Activated CD8-positive, alpha-beta T cell treated with anti-CD3 and anti-CD28 coated beads for 36 hours (primary cell): Measurements from ENCODE around the gene RXRB. TPM values are rescaled to one million over a fixed set of nuclear protein-coding genes. Genes with fewer than 3 reads are reported as not detected.

Experiments
- ATAC-seq: fragments of 200-7000 bp; cut with Tn5 transposase; one replicate; pipeline ENCODE4 v1.10.0; 2021; ENCODE audit warnings: mild to moderate bottlenecking, moderate library complexity
- CTCF ChIA-PET: fragments of 350-600 bp; sonication (Branson Sonifier 250); formaldehyde crosslinking; loops from one replicate; lab custom pipeline; 2021; ENCODE audit warnings: antibody characterized with exemption; lab: Charles Lee
- POLR2A ChIA-PET: fragments of 350-600 bp; sonication (Branson Sonifier 250); formaldehyde crosslinking; loops from one replicate; lab custom pipeline; 2021; ENCODE audit warnings: antibody characterized with exemption; lab: Charles Lee
- DNase-seq: peaks from one replicate; pipeline ENCODE4 v3.0.0-alpha.2; 2020
- H3K27ac Mint-ChIP-seq: one replicate; pipeline ENCODE4 v1.8.0; 2021; ENCODE audit warnings: mild to moderate bottlenecking, mixed read lengths
- H3K27me3 Mint-ChIP-seq: one replicate; pipeline ENCODE4 v1.8.0; 2021; ENCODE audit warnings: mixed read lengths
- H3K36me3 Mint-ChIP-seq: one replicate; pipeline ENCODE4 v1.8.0; 2021; ENCODE audit warnings: low read depth, mixed read lengths
- H3K4me1 Mint-ChIP-seq: one replicate; pipeline ENCODE4 v1.8.0; 2021; ENCODE audit warnings: low read depth, mixed read lengths
- H3K4me3 Mint-ChIP-seq: one replicate; pipeline ENCODE4 v1.8.0; 2021; ENCODE audit warnings: mild to moderate bottlenecking, moderate library complexity, mixed read lengths
- H3K9me3 Mint-ChIP-seq: one replicate; pipeline ENCODE4 v1.8.0; 2021; ENCODE audit warnings: mixed read lengths
- CTCF ChIP-seq: fragments of 200-600 bp; IDR thresholded peaks from one replicate; pipeline ENCODE4 v1.8.0; 2022; ENCODE audit warnings: antibody characterized with exemption, mild to moderate bottlenecking
- intact Hi-C: fragments of 100-400 bp; cut with micrococcal nuclease; formaldehyde crosslinking; loops from one replicate; pipeline ENCODE4 v1.10.0; 2022
- total RNA-seq, 2 experiments: library from RNA; stranded (reverse); gene quantifications; one replicate each; pipeline ENCODE4 v1.2.3, GENCODE V29; 2021

RXRB gene
- total RNA-seq, 2 experiments from 2014 or later = 41.2 to 41.9 TPM

GRCh38 chr6:33163540-33163939 is 36.9 kb downstream of the RXRB start:
- Mint-ChIP-seq H3K27ac (no peak overlapping the region), H3K27me3 (peaks cover 1% of the 10 kb centered on the region), H3K4me1 (peaks cover 12% of the 10 kb centered on the region), H3K4me3 (no peak overlapping the region), H3K36me3 (no peaks in the 10 kb centered on the region), H3K9me3 (no peaks in the 10 kb centered on the region)
- no peak for TF ChIP-seq CTCF
- intact Hi-C loops = loop anchor here (5.0 to 10.0 kb wide), 2 partner anchors 34 to 81 kb away; no protein-coding TSS in a partner anchor
- CTCF ChIA-PET = interaction anchor here (1.0 to 2.6 kb wide), 4 partner anchors 10 to 85 kb away, joined by 5 to 24 read pairs (median 6); no protein-coding TSS in a partner anchor
- DNase-seq (no peak), ATAC-seq (no peak)
- POLR2A ChIA-PET = interaction anchor here (0.9 kb wide), 1 partner anchor 49 kb away, joined by 3 read pairs; no protein-coding TSS in a partner anchor

- peak overlapping the region; percentile 72 for H3K4me3 Mint-ChIP-seq
- peak; percentile 96 for TF ChIP-seq CTCF
- ChIA-PET POLR2A (interaction anchor here (0.8 to 1.4 kb wide), 3 partner anchors 38 to 114 kb away, joined by 3 to 4 read pairs (median 3); partner anchors contain the start of genes RXRB and SLC39A7), CTCF (interaction anchor here (0.6 to 4.5 kb wide), 24 partner anchors 9 to 177 kb away, joined by 3 to 65 read pairs (median 4); no protein-coding TSS in a partner anchor)
- peak overlapping the region; percentile 78 for H3K27ac Mint-ChIP-seq
- peak; percentile 97 for ATAC-seq
- H3K4me1 Mint-ChIP-seq = peaks cover 12% of the 10 kb centered on the region
- no peaks in the 10 kb centered on the region for H3K36me3 Mint-ChIP-seq
- intact Hi-C loops = loop anchor here (5.0 to 10.0 kb wide), 2 partner anchors 36 to 83 kb away; no protein-coding TSS in a partner anchor
- H3K9me3 Mint-ChIP-seq = no peaks in the 10 kb centered on the region
- DNase-seq = peak; percentile 83
- H3K27me3 Mint-ChIP-seq = peaks cover 2% of the 10 kb centered on the region
Observed at GRCh38 chr6:33161354-33162331, 38.8 kb downstream of the RXRB start.

- Mint-ChIP-seq H3K9me3 (no peaks in the 10 kb centered on the region), H3K36me3 (no peaks in the 10 kb centered on the region), H3K4me3 (peak overlapping the region; percentile 72), H3K27ac (no peak overlapping the region), H3K27me3 (peaks cover 3% of the 10 kb centered on the region), H3K4me1 (peaks cover 12% of the 10 kb centered on the region)
- ChIA-PET POLR2A (interaction anchor here (1.4 to 2.4 kb wide), 2 partner anchors 87 to 88 kb away, joined by 4 to 7 read pairs; no protein-coding TSS in a partner anchor), CTCF (interaction anchor here (0.6 to 4.5 kb wide), 21 partner anchors 10 to 176 kb away, joined by 3 to 65 read pairs (median 4); no protein-coding TSS in a partner anchor)
- DNase-seq (peak; percentile 26), ATAC-seq (no peak)
- TF ChIP-seq CTCF = no peak
- intact Hi-C loops = loop anchor here (5.0 to 10.0 kb wide), 2 partner anchors 36 to 84 kb away; no protein-coding TSS in a partner anchor
Observed at GRCh38 chr6:33160728-33161344, 39.6 kb downstream of the RXRB start.

- intact Hi-C loops = loop anchor here (5.0 to 10.0 kb wide), 2 partner anchors 37 to 85 kb away; no protein-coding TSS in a partner anchor
- peaks cover 12% of the 10 kb centered on the region for H3K4me1 Mint-ChIP-seq
- H3K4me3 Mint-ChIP-seq = no peak overlapping the region
- POLR2A ChIA-PET = interaction anchor here (2.4 kb wide), 1 partner anchor 89 kb away, joined by 7 read pairs; no protein-coding TSS in a partner anchor
- no peak for DNase-seq
- ATAC-seq = no peak
- CTCF ChIA-PET = interaction anchor here (1.0 to 4.5 kb wide), 9 partner anchors 9 to 111 kb away, joined by 3 to 65 read pairs (median 5); partner anchors contain the start of gene VPS52
- peaks cover 3% of the 10 kb centered on the region for H3K27me3 Mint-ChIP-seq
- no peak overlapping the region for H3K27ac Mint-ChIP-seq
- no peaks in the 10 kb centered on the region for H3K36me3 Mint-ChIP-seq
- no peak for TF ChIP-seq CTCF
- H3K9me3 Mint-ChIP-seq = no peaks in the 10 kb centered on the region
Observed at GRCh38 chr6:33160096-33160495, 40.4 kb downstream of the RXRB start.
